Lower leg skin (tissue), 4 donors: Measurements from ENCODE around the gene SELENOT. TPM values are rescaled to one million over a fixed set of nuclear protein-coding genes. Genes with fewer than 3 reads are reported as not detected.

Experiments
- DNase-seq, 2 donors: peaks; one replicate each; pipeline ENCODE4 v3.0.0-alpha.2; 2019; ENCODE audit warnings: low spot score in 2 of 2
- H3K4me3 ChIP-seq: fragments of 200-600 bp; sonication (generic); 2 replicates; pipeline ENCODE4 v1.5.1; 2017; ENCODE audit warnings: mild to moderate bottlenecking, low read depth; ENCODE audit not compliant: poor library complexity, severe bottlenecking
- CTCF ChIP-seq, 3 donors: fragments of 450-650 bp; IDR thresholded peaks; one replicate each; pipeline ENCODE4 v1.5.1; 2016; ENCODE audit warnings: antibody characterized with exemption in 3 of 3, mild to moderate bottlenecking in 3 of 3, moderate library complexity in 2 of 3
- POLR2A ChIP-seq, 2 donors: fragments of 450-650 bp; IDR thresholded peaks; one replicate each; pipeline ENCODE4 v1.6.1; 2016 to 2017; ENCODE audit warnings: antibody characterized with exemption in 2 of 2, mild to moderate bottlenecking in 1 of 2, moderate library complexity in 1 of 2
- WGBS, 2 donors: methylation state at CpG; one replicate each; pipeline ENCODE4 v1.1.5; 2018; 5-methylcytosine and 5-hydroxymethylcytosine counted together
- intact Hi-C: fragments of 100-400 bp; cut with DNase I; formaldehyde crosslinking; loops from one replicate; pipeline ENCODE4 v1.15.0; 2023; ENCODE audit warnings: low total_unique reads
- total RNA-seq, 4 donors: library from RNA; depleted of rRNA; stranded (reverse); fragments of >200 nt; gene quantifications; one replicate each; pipeline ENCODE4 v1.1.0, GENCODE V29; 2016

The SELENOT gene
- total RNA-seq, 4 donors from 2014 or later, result 39.2 to 76.8 (median 64.8) TPM

- intact Hi-C loops, result no loop called here
- 54 to 80% methylated on average over 1 of the region's 1 CpG for WGBS, 2 donors
- TF ChIP-seq CTCF (IDR thresholded peaks at IDR 0.05) (no peak), POLR2A (IDR thresholded peaks at IDR 0.05) (no peak)
- no peak overlapping the region for H3K4me3 ChIP-seq
- no peak for DNase-seq
These were observed 32.4 kb downstream of the SELENOT start for GRCh38 chr3:150635526-150635925.

GRCh38 chr3:150636258-150636657 is 33.1 kb downstream of the SELENOT start:
- intact Hi-C loops, result no loop called here
- H3K4me3 ChIP-seq, result no peak overlapping the region
- no peak for TF ChIP-seq POLR2A (IDR thresholded peaks at IDR 0.05)
- TF ChIP-seq CTCF (IDR thresholded peaks at IDR 0.05), result no peak
- WGBS, 2 donors, result 86 to 93% methylated on average over 5 of the region's 5 CpGs
- DNase-seq, result no peak

- TF ChIP-seq POLR2A (IDR thresholded peaks at IDR 0.05) (no peak), CTCF (IDR thresholded peaks at IDR 0.05) (no peak)
- WGBS, 2 donors, result 70 to 71% methylated on average over 5 of the region's 5 CpGs
- intact Hi-C loops, result no loop called here
- DNase-seq, result no peak
- no peak overlapping the region for H3K4me3 ChIP-seq
These were observed 36.1 kb downstream of the SELENOT start for GRCh38 chr3:150639262-150639661.

- TF ChIP-seq CTCF (IDR thresholded peaks at IDR 0.05) (no peak), POLR2A (IDR thresholded peaks at IDR 0.05) (no peak)
- DNase-seq, result no peak
- WGBS, 2 donors, result 92 to 95% methylated on average over 12 of the region's 12 CpGs
- H3K4me3 ChIP-seq, result no peak overlapping the region
- intact Hi-C loops, result no loop called here
These were observed 37.1 kb downstream of the SELENOT start for GRCh38 chr3:150640256-150640655.

GRCh38 chr3:150653110-150653561 is 50.0 kb downstream of the SELENOT start:
- intact Hi-C loops, result no loop called here
- H3K4me3 ChIP-seq, result no peak overlapping the region
- TF ChIP-seq CTCF (IDR thresholded peaks at IDR 0.05) (no peak), POLR2A (IDR thresholded peaks at IDR 0.05) (no peak)
- no peak for DNase-seq
- WGBS, 2 donors, result 90 to 94% methylated on average over 4 of the region's 4 CpGs

- WGBS, 2 donors, result 76 to 79% methylated on average over 4 of the region's 4 CpGs
These were observed 53.2 kb downstream of the SELENOT start for GRCh38 chr3:150656316-150656715.

More at GRCh38 chr3:150656316-150656715, 53.2 kb downstream of the SELENOT start:
- intact Hi-C loops, result no loop called here
- TF ChIP-seq POLR2A (IDR thresholded peaks at IDR 0.05) (no peak), CTCF (IDR thresholded peaks at IDR 0.05) (no peak)
- H3K4me3 ChIP-seq, result no peak overlapping the region
- no peak for DNase-seq
